Kidney epithelial cell (primary cell): ENCODE measurements around the gene OLIG1. TPM values are rescaled to one million over a fixed set of nuclear protein-coding genes. Genes with fewer than 3 reads are reported as not detected.

ENCODE experiments used
- DNase-seq: peaks from one replicate; pipeline ENCODE4 v3.0.0-alpha.2; 2010; ENCODE audit warnings: low read depth
- H3K27me3 ChIP-seq: 2 replicates; pipeline ENCODE4 v1.6.0; 2011; ENCODE audit warnings: low read length; ENCODE audit not compliant: control insufficient read depth, insufficient read depth
- H3K36me3 ChIP-seq: 2 replicates; pipeline ENCODE4 v1.5.1; 2011; ENCODE audit warnings: low read length; ENCODE audit not compliant: control insufficient read depth, insufficient read depth
- H3K4me3 ChIP-seq: 2 replicates; pipeline ENCODE4 v1.5.1; 2011; ENCODE audit warnings: low read depth, mild to moderate bottlenecking, control low read depth, low read length
- CTCF ChIP-seq: IDR thresholded peaks from 2 replicates; pipeline ENCODE4 v1.5.1; 2011; ENCODE audit warnings: mild to moderate bottlenecking, moderate library complexity, low read length, control low read depth, inconsistent platforms; ENCODE audit not compliant: insufficient read depth, poor library complexity, severe bottlenecking
- total RNA-seq: library from RNA; depleted of rRNA; stranded (reverse); fragments of >200 nt; gene quantifications from 2 replicates; pipeline ENCODE4 v1.2.3, GENCODE V29; 2015

OLIG1 gene
- total RNA-seq, 1 donor from 2014 or later = not detected

DNA sequence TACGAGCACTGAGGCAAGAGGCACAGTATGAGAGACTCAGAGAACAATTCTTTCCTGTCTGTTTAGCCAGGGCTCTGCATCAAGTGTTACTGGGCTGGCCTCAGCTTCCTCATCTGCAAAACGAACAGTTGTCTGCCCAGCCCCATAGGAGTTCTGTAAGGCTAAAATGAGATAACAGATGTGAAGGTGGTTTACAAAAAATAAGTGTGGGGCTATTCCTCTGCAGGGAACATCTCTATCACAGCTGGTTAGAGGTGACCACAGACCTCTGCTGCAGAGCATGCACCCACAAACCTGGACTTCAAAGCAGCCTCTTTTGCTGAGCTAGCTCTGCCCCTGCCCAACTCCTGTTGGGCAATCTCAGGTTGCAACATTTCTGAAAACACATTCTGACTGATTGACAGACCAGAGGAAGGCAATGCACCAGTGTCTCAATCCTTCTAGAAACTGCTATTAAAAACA lies 10.5 kb upstream of the OLIG1 start:
- H3K27me3 ChIP-seq = peaks cover 30% of the 10 kb centered on the region
- TF ChIP-seq CTCF = no peak

GRCh38 chr21:33061233-33061632 lies 8.7 kb upstream of the OLIG1 start:
- H3K27me3 ChIP-seq = peaks cover 30% of the 10 kb centered on the region
- no peaks in the 10 kb centered on the region for H3K36me3 ChIP-seq
- DNase-seq = no peak
- TF ChIP-seq CTCF = no peak
- H3K4me3 ChIP-seq = no peak overlapping the region

More for the DNA sequence above, 10.5 kb upstream of the OLIG1 start:
- no peak for DNase-seq
- Histone ChIP-seq H3K4me3 (no peak overlapping the region), H3K36me3 (no peaks in the 10 kb centered on the region)

- H3K27me3 ChIP-seq = peaks cover 42% of the 10 kb centered on the region
- DNase-seq = no peak
Measured at GRCh38 chr21:33063375-33063883, 6.5 kb upstream of the OLIG1 start.

DNA sequence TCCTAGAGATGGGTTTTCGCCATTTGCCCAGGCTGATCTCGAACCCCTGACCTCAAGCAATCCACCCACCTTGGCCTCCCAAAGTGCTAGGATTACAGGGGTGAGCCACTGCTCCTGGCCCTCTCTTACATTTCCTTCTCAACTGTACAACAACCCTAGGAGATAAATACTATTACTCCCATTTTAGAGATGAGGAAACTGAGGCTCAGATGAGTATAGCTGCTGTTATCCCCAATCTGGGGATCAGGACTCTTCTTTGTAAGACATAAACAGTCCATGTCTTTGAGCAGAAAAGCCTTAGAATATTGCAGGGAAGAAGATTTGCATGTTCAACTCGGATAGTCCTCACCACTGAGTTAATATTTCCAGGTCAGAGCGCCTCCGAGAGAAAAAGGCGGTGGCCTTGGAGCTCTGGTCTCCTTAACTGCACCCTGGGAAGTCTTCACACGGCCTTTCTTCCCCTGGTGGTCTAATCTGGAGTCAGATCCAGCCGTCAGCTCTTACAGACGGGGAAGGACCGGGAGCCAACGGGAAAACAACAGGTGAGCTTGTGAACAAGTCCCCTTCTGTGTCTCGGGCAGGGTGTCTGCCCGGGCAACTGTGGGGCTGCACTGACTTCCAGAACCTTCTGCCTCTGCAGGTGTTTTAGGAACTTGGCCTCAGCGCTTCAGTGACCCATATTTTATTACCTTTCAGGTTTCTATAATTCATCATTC lies 5.9 kb upstream of the OLIG1 start:
- no peak overlapping the region for H3K4me3 ChIP-seq
- TF ChIP-seq CTCF = no peak
- peaks cover 48% of the 10 kb centered on the region for H3K27me3 ChIP-seq
- DNase-seq = no peak
- H3K36me3 ChIP-seq = no peaks in the 10 kb centered on the region

More at GRCh38 chr21:33063375-33063883, 6.5 kb upstream of the OLIG1 start:
- no peak for TF ChIP-seq CTCF
- H3K4me3 ChIP-seq = no peak overlapping the region
- H3K36me3 ChIP-seq = no peaks in the 10 kb centered on the region

GRCh38 chr21:33064623-33065390 lies 5.1 kb upstream of the OLIG1 start:
- H3K27me3 ChIP-seq = peaks cover 56% of the 10 kb centered on the region
- no peak for TF ChIP-seq CTCF
- no peaks in the 10 kb centered on the region for H3K36me3 ChIP-seq
- DNase-seq = no peak
- no peak overlapping the region for H3K4me3 ChIP-seq
